LNCaP clone FGC (cell line): ENCODE results near the gene CASP9.
"Not testable (repeated sequence)": the region's sequence is repeated elsewhere in the genome, so short reads cannot be mapped to it uniquely, and the experiment has no call there.

Experiments used
- DNase-seq: peaks from one replicate; pipeline ENCODE4 v3.0.0-alpha.2; 2011; ENCODE audit warnings: low read depth
- H3K4me3 ChIP-seq: 2 replicates; pipeline ENCODE4 v1.5.1; 2011; ENCODE audit warnings: mild to moderate bottlenecking, low read depth, low read length, control low read depth
- CTCF ChIP-seq: IDR thresholded peaks from 2 replicates; pipeline ENCODE4 v1.5.1; 2012; ENCODE audit warnings: mild to moderate bottlenecking; ENCODE audit not compliant: control insufficient read depth, insufficient read depth; ENCODE audit errors: extremely low read depth

Gene CASP9

GRCh38 chr1:15476927-15477326 lies 47.1 kb downstream of the CASP9 start:
- DNase-seq = no peak
- TF ChIP-seq CTCF = no peak
- H3K4me3 ChIP-seq = no peak overlapping the region

- H3K4me3 ChIP-seq = no peak within 1 kb of the TSS
- no peak for DNase-seq
- TF ChIP-seq CTCF = no peak
Observed at GRCh38 chr1:15475752-15476314, 48.2 kb downstream of the CASP9 start, which contains the start of gene CELA2B. TSS of gene CELA2B (plus strand) at chr1:15476104. CDS start at chr1:15476126, 22 bp downstream.

- no peak for TF ChIP-seq CTCF
- DNase-seq = no peak
- no peak overlapping the region for H3K4me3 ChIP-seq
Observed at GRCh38 chr1:15472587-15472986, 51.4 kb downstream of the CASP9 start.

- DNase-seq, H3K4me3 ChIP-seq: not testable (repeated sequence)
Observed at GRCh38 chr1:15471723-15472122, 52.3 kb downstream of the CASP9 start.

GRCh38 chr1:15471067-15471466 lies 52.9 kb downstream of the CASP9 start:
- not testable (repeated sequence) for DNase-seq, H3K4me3 ChIP-seq

- DNase-seq, H3K4me3 ChIP-seq: not testable (repeated sequence)
Observed at GRCh38 chr1:15469821-15470448, 54.1 kb downstream of the CASP9 start.

GRCh38 chr1:15469361-15469760 lies 54.7 kb downstream of the CASP9 start:
- DNase-seq = no peak

GRCh38 chr1:15468145-15468544 lies 55.9 kb downstream of the CASP9 start:
- no peak for TF ChIP-seq CTCF
- DNase-seq = no peak
- H3K4me3 ChIP-seq = no peak overlapping the region

More at GRCh38 chr1:15469361-15469760, 54.7 kb downstream of the CASP9 start:
- no peak overlapping the region for H3K4me3 ChIP-seq
- no peak for TF ChIP-seq CTCF

- DNase-seq, H3K4me3 ChIP-seq: not testable (repeated sequence)
Observed at GRCh38 chr1:15466955-15467625, 56.9 kb downstream of the CASP9 start.
